DND-41 (cell line): ENCODE results near the gene KISS1R.

Source experiments
- EZH2 ChIP-seq: IDR thresholded peaks from 3 replicates; pipeline ENCODE4 v1.6.1; 2012; ENCODE audit warnings: borderline replicate concordance, low read depth, mild to moderate bottlenecking, moderate library complexity, low read length, inconsistent platforms; ENCODE audit not compliant: severe bottlenecking
- TF ChIP-seq, protein P1 (sequence below): IDR thresholded peaks from 2 replicates; pipeline ENCODE4 v1.5.1; 2012; ENCODE audit warnings: borderline replicate concordance, low read length, moderate library complexity, mild to moderate bottlenecking; ENCODE audit not compliant: poor library complexity, severe bottlenecking; ENCODE audit errors: extremely low read depth

GRCh38 chr19:870963-871401, 46.2 kb upstream of the KISS1R start:
- TF ChIP-seq, protein P1, sequence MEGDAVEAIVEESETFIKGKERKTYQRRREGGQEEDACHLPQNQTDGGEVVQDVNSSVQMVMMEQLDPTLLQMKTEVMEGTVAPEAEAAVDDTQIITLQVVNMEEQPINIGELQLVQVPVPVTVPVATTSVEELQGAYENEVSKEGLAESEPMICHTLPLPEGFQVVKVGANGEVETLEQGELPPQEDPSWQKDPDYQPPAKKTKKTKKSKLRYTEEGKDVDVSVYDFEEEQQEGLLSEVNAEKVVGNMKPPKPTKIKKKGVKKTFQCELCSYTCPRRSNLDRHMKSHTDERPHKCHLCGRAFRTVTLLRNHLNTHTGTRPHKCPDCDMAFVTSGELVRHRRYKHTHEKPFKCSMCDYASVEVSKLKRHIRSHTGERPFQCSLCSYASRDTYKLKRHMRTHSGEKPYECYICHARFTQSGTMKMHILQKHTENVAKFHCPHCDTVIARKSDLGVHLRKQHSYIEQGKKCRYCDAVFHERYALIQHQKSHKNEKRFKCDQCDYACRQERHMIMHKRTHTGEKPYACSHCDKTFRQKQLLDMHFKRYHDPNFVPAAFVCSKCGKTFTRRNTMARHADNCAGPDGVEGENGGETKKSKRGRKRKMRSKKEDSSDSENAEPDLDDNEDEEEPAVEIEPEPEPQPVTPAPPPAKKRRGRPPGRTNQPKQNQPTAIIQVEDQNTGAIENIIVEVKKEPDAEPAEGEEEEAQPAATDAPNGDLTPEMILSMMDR, result no peak
- TF ChIP-seq EZH2, result no peak
